ENCODE measurements around the gene LGMN.

DNA sequence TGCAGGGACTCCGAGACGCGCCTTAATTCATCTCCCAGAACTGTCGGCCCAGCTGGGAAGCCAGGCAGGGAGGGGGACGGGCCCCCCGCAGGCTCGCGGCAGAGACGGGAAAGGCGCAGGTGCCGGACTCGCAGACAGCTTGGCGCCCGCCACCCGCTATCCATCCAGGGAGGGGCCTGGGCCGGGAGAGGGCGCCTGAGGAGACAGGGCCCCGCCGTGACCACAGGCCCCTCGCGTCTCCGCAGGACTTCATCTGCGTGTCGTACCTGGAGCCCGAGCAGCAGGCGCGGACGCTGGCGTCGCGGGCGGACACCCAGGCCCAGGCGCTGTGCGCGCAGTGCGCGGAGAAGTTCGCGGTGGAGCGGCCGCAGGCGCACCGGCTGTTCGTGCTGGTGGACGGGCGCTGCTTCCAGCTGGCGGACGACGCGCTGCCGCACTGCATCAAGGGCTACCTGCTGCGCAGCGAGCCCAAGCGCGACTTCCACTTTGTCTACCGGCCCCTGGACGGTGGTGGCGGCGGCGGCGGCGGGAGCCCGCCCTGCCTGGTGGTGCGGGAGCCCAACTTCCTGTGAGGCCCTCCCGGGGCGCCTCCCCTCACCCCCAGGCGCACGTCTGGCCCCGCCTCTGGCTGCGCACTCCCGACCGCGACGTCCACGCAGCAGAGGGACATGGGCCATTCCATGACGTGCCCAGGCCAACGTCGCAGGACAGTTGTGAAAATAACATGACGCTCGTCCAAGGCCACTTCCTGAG, 60.6 kb downstream of the LGMN start:
- TF ChIP-seq, protein P1, sequence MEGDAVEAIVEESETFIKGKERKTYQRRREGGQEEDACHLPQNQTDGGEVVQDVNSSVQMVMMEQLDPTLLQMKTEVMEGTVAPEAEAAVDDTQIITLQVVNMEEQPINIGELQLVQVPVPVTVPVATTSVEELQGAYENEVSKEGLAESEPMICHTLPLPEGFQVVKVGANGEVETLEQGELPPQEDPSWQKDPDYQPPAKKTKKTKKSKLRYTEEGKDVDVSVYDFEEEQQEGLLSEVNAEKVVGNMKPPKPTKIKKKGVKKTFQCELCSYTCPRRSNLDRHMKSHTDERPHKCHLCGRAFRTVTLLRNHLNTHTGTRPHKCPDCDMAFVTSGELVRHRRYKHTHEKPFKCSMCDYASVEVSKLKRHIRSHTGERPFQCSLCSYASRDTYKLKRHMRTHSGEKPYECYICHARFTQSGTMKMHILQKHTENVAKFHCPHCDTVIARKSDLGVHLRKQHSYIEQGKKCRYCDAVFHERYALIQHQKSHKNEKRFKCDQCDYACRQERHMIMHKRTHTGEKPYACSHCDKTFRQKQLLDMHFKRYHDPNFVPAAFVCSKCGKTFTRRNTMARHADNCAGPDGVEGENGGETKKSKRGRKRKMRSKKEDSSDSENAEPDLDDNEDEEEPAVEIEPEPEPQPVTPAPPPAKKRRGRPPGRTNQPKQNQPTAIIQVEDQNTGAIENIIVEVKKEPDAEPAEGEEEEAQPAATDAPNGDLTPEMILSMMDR (IDR thresholded peaks at IDR 0.05) = no peak
- TF ChIP-seq POLR2A (IDR thresholded peaks at IDR 0.05) = no peak
